Nucleus accumbens (tissue), 56 donors: ENCODE data around the gene FAM156A.
"Not testable (repeated sequence)": the region's sequence is repeated elsewhere in the genome, so short reads cannot be mapped to it uniquely, and the experiment has no call there.

Experiments
- DNase-seq, 56 donors: peaks; one replicate each; lab custom pipeline; 2025; lab: John Stamatoyannopoulos, UW

The FAM156A gene

GRCh38 chrX:52958113-52958959, at the start of gene FAM156A:
FAM156A (minus strand) TSS chrX:52958518; CDS start chrX:52948588, 9,930 bp downstream.
- DNase-seq, result not testable (repeated sequence)

GRCh38 chrX:53005327-53005726, 47.0 kb upstream of the FAM156A start:
- no peak for DNase-seq

GRCh38 chrX:53004811-53005210, 46.5 kb upstream of the FAM156A start:
- peak in 13 of 56 donors; percentile 0 to 32 (median 6) for DNase-seq

- peak in 2 of 56 donors; percentile 1 to 3 for DNase-seq
Measured at GRCh38 chrX:53004038-53004437, 45.7 kb upstream of the FAM156A start.

GRCh38 chrX:53003111-53003510, 44.8 kb upstream of the FAM156A start:
- DNase-seq, result no peak

- DNase-seq, result no peak
Measured at GRCh38 chrX:53001958-53002357, 43.6 kb upstream of the FAM156A start.

- DNase-seq, result no peak
Measured at GRCh38 chrX:53000447-53001135, 42.3 kb upstream of the FAM156A start.

- DNase-seq, result peak in 1 of 56 donors; percentile 32
Measured at GRCh38 chrX:52995987-52996331, 37.6 kb upstream of the FAM156A start.

GRCh38 chrX:52995135-52995986, 37.0 kb upstream of the FAM156A start:
- peak; percentile 32 to 95 (median 87) for DNase-seq

GRCh38 chrX:52990848-52991247, 32.5 kb upstream of the FAM156A start:
- DNase-seq, result no peak

GRCh38 chrX:52990011-52990631, 31.8 kb upstream of the FAM156A start:
- peak in 26 of 56 donors; percentile 0 to 46 (median 4) for DNase-seq

- DNase-seq, result peak in 1 of 56 donors; percentile 1
Measured at GRCh38 chrX:52988985-52989917, 30.9 kb upstream of the FAM156A start.

- DNase-seq, result no peak
Measured at GRCh38 chrX:52983321-52984000, 25.1 kb upstream of the FAM156A start.

GRCh38 chrX:52979993-52980392, 21.7 kb upstream of the FAM156A start:
- DNase-seq, result no peak

GRCh38 chrX:52979568-52979967, 21.2 kb upstream of the FAM156A start:
- DNase-seq, result no peak

GRCh38 chrX:52977953-52978352, 19.6 kb upstream of the FAM156A start:
- no peak for DNase-seq

GRCh38 chrX:52975576-52975975, 17.3 kb upstream of the FAM156A start:
- not testable (repeated sequence) for DNase-seq

- DNase-seq, result not testable (repeated sequence)
Measured at GRCh38 chrX:52974336-52974992, 16.1 kb upstream of the FAM156A start.
